DOHH2 (cell line): ENCODE measurements around the gene TMTC1.

Experiments
- H3F3A ChIP-seq: fragments of 200-600 bp; sonication (generic), shearing (Covaris generic); 2 replicates; pipeline ENCODE4 v1.6.0; 2016; ENCODE audit warnings: antibody characterized with exemption, mild to moderate bottlenecking; ENCODE audit not compliant: control insufficient read depth, insufficient read depth
- H3K27ac ChIP-seq: fragments of 200-600 bp; sonication (generic); 2 replicates; pipeline ENCODE4 v1.5.1; 2014; ENCODE audit warnings: low read depth, mild to moderate bottlenecking, low read length, moderate library complexity
- H3K27me3 ChIP-seq: fragments of 200-600 bp; sonication (generic); 2 replicates; pipeline ENCODE4 v1.6.1; 2014; ENCODE audit warnings: mild to moderate bottlenecking, low read length, mixed read lengths; ENCODE audit not compliant: control insufficient read depth
- H3K36me3 ChIP-seq: fragments of 200-600 bp; sonication (generic); 2 replicates; pipeline ENCODE4 v1.6.1; 2014; ENCODE audit warnings: mild to moderate bottlenecking, low read length, moderate library complexity, mixed read lengths; ENCODE audit not compliant: control insufficient read depth
- H3K4me1 ChIP-seq: fragments of 200-600 bp; sonication (generic); 2 replicates; pipeline ENCODE4 v1.6.1; 2014; ENCODE audit warnings: mild to moderate bottlenecking, low read length, mixed read lengths; ENCODE audit not compliant: control insufficient read depth
- H3K4me2 ChIP-seq: fragments of 200-600 bp; sonication (generic); 2 replicates; pipeline ENCODE4 v1.6.0; 2014; ENCODE audit warnings: mild to moderate bottlenecking, low read length, moderate library complexity
- H3K4me3 ChIP-seq: fragments of 200-600 bp; sonication (generic); 2 replicates; pipeline ENCODE4 v1.5.1; 2014; ENCODE audit warnings: mild to moderate bottlenecking, low read length, mixed read lengths
- H3K79me2 ChIP-seq: fragments of 200-600 bp; sonication (generic); 2 replicates; pipeline ENCODE4 v1.6.1; 2014; ENCODE audit warnings: mild to moderate bottlenecking, low read length, mixed read lengths; ENCODE audit not compliant: control insufficient read depth
- H3K9me2 ChIP-seq: fragments of 200-600 bp; sonication (generic); replicated peaks from 2 replicates; pipeline ENCODE4 v1.6.1; 2014; ENCODE audit warnings: mild to moderate bottlenecking, low read length, mixed read lengths; ENCODE audit not compliant: control insufficient read depth
- H3K9me3 ChIP-seq: fragments of 200-600 bp; sonication (generic); 2 replicates; pipeline ENCODE4 v1.6.1; 2014; ENCODE audit warnings: antibody characterized with exemption, low read length, mixed read lengths; ENCODE audit not compliant: control insufficient read depth, insufficient read depth
- H4K20me1 ChIP-seq: fragments of 200-600 bp; sonication (generic); 2 replicates; pipeline ENCODE4 v1.6.0; 2014; ENCODE audit warnings: low read depth, mild to moderate bottlenecking, antibody characterized with exemption, low read length, moderate library complexity; ENCODE audit not compliant: control insufficient read depth, insufficient read depth
- EZH2phosphoT487 ChIP-seq: fragments of 200-600 bp; sonication (generic); IDR thresholded peaks from 2 replicates; pipeline ENCODE4 v1.6.1; 2017; ENCODE audit warnings: borderline replicate concordance, mild to moderate bottlenecking, antibody characterized with exemption, low read length, moderate library complexity, mixed read lengths
- TF ChIP-seq, protein P1 (sequence below): fragments of 200-600 bp; sonication (generic); IDR thresholded peaks from one replicate; pipeline ENCODE4 v1.5.1; 2014; ENCODE audit warnings: antibody characterized with exemption, mild to moderate bottlenecking, low read depth, low read length; ENCODE audit not compliant: poor library complexity, severe bottlenecking

The TMTC1 gene

DNA sequence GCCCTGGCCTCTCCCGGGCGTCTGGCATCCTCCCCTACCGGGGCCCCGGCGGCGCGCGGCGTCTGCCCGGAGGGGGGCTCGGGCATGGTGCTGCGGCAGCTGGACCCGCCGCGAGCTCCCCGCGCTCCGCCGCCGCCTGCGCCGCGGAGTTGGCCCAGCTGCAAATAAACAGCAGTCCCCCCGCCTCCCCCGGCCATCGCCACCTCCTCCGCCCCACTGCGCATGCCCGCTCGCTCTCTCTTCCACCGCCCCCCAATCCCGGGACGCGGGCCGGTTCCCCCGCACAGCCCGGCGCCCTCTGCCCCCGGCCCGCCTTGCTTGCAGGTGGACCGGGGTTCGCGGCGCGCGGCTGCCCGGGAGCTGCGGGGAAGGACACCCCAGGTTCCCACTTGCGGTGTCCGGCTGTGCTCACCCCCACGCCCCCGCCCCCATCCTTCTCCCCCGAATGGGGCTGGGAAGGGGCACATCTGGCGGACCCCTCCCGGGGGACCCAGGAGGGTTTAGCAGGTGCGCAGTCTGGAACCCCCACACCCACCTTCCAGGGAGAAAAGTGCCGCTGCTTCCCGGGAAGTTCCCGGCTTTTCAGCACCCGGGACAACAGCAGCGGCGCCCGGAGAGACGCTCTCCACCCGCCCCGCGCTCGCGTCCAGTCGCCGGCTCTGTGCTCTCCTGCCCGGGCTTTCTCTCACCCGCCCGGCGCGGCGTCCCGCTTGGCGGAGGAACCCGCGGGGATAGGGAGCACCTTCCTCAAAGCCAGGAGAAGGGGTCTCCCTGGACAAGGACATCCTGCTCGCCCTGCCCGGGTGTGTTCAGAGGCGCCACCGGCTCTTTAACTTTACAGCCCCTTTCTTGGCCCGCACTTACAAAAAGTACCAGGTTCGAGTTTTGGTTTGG lies at the start of gene TMTC1:
TMTC1 (minus strand) TSS at position 170 of the 894 bp plus-strand sequence. CDS start 191 bp downstream, outside the sequence.
- Histone ChIP-seq H3K4me1 (no peaks in the 10 kb centered on the region), H3F3A (no peaks in the 10 kb centered on the region), H3K36me3 (no peaks in the 10 kb centered on the region), H3K27ac (no peak within 1 kb of the TSS), H3K27me3 (no peaks in the 10 kb centered on the region), H3K4me2 (no peak within 1 kb of the TSS), H3K79me2 (no peaks in the 10 kb centered on the region), H4K20me1 (no peaks in the 10 kb centered on the region), H3K9me3 (no peaks in the 10 kb centered on the region; the same call in 1 of the 2 replicates), H3K9me2 (no peaks in the 10 kb centered on the region), H3K4me3 (no peak within 1 kb of the TSS)
- TF ChIP-seq, protein P1, sequence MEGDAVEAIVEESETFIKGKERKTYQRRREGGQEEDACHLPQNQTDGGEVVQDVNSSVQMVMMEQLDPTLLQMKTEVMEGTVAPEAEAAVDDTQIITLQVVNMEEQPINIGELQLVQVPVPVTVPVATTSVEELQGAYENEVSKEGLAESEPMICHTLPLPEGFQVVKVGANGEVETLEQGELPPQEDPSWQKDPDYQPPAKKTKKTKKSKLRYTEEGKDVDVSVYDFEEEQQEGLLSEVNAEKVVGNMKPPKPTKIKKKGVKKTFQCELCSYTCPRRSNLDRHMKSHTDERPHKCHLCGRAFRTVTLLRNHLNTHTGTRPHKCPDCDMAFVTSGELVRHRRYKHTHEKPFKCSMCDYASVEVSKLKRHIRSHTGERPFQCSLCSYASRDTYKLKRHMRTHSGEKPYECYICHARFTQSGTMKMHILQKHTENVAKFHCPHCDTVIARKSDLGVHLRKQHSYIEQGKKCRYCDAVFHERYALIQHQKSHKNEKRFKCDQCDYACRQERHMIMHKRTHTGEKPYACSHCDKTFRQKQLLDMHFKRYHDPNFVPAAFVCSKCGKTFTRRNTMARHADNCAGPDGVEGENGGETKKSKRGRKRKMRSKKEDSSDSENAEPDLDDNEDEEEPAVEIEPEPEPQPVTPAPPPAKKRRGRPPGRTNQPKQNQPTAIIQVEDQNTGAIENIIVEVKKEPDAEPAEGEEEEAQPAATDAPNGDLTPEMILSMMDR: no peak
- no peak for TF ChIP-seq EZH2phosphoT487

DNA sequence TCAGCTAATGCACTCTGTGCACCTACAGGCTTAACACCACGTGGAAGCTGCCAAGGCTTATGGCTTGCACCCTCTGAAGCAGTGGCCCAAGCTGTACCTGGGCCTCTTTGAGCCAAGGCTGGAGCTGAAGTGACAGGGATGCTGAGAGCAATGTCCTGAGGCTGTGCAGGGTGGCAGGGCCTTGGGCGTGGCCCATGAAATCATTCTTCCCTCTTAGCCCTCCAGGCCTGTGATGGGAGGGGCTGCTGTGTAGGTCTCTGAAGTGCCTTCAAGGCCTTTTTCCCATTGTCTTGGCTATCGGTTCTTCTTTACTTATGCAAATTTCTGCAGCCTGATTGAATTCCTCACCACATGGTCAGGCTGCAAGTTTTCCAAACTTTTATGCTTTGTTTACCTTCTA lies 47.4 kb upstream of the TMTC1 start:
- Histone ChIP-seq H3K9me2 (no peaks in the 10 kb centered on the region), H3F3A (no peaks in the 10 kb centered on the region), H4K20me1 (no peaks in the 10 kb centered on the region)

DNA sequence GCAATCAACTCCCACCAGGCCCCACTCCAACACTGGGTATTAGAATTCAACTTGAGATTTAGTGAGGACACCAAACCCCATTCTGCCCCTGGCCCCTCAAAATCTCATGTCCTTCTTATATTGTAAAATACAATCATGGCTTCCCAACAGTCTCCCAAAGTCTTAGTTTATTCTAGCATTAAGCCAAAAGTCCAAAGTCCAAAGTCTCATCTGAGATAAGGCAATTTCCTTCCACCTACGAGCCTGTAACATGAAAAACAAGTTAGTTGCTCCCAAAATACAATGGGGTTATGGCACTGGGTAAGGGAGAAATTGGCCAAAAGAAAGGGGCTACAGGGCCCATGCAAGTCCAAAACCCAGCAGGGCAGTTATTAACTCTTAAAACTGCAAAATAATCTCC lies 46.6 kb upstream of the TMTC1 start:
- Histone ChIP-seq H4K20me1 (no peaks in the 10 kb centered on the region), H3K79me2 (no peaks in the 10 kb centered on the region), H3K9me2 (no peaks in the 10 kb centered on the region), H3K4me3 (no peak overlapping the region), H3K4me2 (no peak overlapping the region), H3K27me3 (no peaks in the 10 kb centered on the region), H3K4me1 (no peaks in the 10 kb centered on the region), H3F3A (no peaks in the 10 kb centered on the region), H3K27ac (no peak overlapping the region), H3K36me3 (no peaks in the 10 kb centered on the region), H3K9me3 (no peaks in the 10 kb centered on the region)
- TF ChIP-seq, protein P1: no peak
- no peak for TF ChIP-seq EZH2phosphoT487

More for the DNA sequence above, 47.4 kb upstream of the TMTC1 start:
- no peak overlapping the region for H3K4me2 ChIP-seq
- no peak for TF ChIP-seq EZH2phosphoT487
- TF ChIP-seq, protein P1: no peak
- H3K4me3 ChIP-seq: no peak overlapping the region
- no peaks in the 10 kb centered on the region for H3K79me2 ChIP-seq
- no peaks in the 10 kb centered on the region for H3K36me3 ChIP-seq
- H3K4me1 ChIP-seq: no peaks in the 10 kb centered on the region
- no peaks in the 10 kb centered on the region for H3K27me3 ChIP-seq
- no peaks in the 10 kb centered on the region for H3K9me3 ChIP-seq
- no peak overlapping the region for H3K27ac ChIP-seq
